ENCODE measurements around the gene TOMM40. TPM values are rescaled to one million over a fixed set of nuclear protein-coding genes. Genes with fewer than 3 reads are reported as not detected.

TOMM40 gene
- total and polyA plus RNA-seq, 9 of the 15 experiments (the other 6 are each of a cell fraction or from before 2014, with no cell fraction given), result 0.89 to 290 (median 160) TPM

DNA sequence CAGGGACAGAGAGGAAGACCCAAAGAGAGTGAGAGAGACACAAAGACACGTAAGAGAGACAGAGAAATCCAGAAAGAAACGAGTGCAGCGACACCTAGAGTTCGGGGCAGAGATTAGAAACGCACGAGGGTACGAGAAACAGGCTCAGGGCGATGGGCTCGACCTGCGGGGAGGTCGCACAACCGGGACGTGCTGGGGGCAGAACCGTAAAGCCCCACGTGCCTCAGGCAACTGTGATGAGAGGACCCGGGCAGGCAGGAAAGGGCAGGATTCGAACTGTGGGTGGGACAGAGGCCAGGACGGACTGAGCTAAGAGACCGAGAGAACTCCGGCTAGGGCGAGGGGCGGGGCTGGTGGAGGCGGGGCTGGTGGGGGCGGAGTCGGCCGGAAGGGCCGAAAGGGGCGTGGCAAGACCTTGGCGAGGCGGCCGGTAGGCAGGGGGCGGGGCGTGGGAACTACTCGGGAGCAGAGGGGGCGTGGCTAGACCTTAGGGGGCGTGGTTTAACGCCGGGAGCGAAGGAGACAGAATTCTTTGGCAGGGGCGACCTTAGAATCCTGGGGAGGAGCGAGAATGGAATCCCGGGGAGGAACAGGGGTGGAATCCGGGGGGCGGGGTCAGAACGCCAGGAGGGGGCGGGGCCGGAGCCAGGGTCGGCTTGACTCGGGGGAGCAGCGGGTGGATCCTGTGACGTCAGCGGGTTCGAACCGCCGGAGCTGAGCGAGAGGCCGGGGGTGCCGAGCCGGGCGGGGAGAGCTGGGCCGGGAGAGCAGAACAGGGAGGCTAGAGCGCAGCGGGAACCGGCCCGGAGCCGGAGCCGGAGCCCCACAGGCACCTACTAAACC lies 45.2 kb upstream of the TOMM40 start, which contains the start of gene NECTIN2 (continued):
- TF ChIP-seq CREM (IDR thresholded peaks at IDR 0.05; ENCODE audit: low read depth), result peak; percentile 91
- TF ChIP-seq, protein P1, sequence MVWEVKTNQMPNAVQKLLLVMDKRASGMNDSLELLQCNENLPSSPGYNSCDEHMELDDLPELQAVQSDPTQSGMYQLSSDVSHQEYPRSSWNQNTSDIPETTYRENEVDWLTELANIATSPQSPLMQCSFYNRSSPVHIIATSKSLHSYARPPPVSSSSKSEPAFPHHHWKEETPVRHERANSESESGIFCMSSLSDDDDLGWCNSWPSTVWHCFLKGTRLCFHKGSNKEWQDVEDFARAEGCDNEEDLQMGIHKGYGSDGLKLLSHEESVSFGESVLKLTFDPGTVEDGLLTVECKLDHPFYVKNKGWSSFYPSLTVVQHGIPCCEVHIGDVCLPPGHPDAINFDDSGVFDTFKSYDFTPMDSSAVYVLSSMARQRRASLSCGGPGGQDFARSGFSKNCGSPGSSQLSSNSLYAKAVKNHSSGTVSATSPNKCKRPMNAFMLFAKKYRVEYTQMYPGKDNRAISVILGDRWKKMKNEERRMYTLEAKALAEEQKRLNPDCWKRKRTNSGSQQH (CRISPR knock-in tag; IDR thresholded peaks at IDR 0.05), result peak; percentile 88
- TF ChIP-seq HDAC6 (IDR thresholded peaks at IDR 0.05; ENCODE audit: low read depth, low read length), result no peak
- TF ChIP-seq, protein P2, sequence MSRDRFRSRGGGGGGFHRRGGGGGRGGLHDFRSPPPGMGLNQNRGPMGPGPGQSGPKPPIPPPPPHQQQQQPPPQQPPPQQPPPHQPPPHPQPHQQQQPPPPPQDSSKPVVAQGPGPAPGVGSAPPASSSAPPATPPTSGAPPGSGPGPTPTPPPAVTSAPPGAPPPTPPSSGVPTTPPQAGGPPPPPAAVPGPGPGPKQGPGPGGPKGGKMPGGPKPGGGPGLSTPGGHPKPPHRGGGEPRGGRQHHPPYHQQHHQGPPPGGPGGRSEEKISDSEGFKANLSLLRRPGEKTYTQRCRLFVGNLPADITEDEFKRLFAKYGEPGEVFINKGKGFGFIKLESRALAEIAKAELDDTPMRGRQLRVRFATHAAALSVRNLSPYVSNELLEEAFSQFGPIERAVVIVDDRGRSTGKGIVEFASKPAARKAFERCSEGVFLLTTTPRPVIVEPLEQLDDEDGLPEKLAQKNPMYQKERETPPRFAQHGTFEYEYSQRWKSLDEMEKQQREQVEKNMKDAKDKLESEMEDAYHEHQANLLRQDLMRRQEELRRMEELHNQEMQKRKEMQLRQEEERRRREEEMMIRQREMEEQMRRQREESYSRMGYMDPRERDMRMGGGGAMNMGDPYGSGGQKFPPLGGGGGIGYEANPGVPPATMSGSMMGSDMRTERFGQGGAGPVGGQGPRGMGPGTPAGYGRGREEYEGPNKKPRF (IDR thresholded peaks at IDR 0.05; ENCODE audit: low read depth, low read length), result no peak
- TF ChIP-seq TARDBP (IDR thresholded peaks at IDR 0.05), result no peak
- peak; percentile 35 for TF ChIP-seq KDM5B (IDR thresholded peaks at IDR 0.05; ENCODE audit: insufficient replicate concordance, low read depth, low read length)
- no peak for TF ChIP-seq ESRRB (CRISPR knock-in tag; IDR thresholded peaks at IDR 0.05; ENCODE audit: borderline replicate concordance)
- TF ChIP-seq, protein P3, sequence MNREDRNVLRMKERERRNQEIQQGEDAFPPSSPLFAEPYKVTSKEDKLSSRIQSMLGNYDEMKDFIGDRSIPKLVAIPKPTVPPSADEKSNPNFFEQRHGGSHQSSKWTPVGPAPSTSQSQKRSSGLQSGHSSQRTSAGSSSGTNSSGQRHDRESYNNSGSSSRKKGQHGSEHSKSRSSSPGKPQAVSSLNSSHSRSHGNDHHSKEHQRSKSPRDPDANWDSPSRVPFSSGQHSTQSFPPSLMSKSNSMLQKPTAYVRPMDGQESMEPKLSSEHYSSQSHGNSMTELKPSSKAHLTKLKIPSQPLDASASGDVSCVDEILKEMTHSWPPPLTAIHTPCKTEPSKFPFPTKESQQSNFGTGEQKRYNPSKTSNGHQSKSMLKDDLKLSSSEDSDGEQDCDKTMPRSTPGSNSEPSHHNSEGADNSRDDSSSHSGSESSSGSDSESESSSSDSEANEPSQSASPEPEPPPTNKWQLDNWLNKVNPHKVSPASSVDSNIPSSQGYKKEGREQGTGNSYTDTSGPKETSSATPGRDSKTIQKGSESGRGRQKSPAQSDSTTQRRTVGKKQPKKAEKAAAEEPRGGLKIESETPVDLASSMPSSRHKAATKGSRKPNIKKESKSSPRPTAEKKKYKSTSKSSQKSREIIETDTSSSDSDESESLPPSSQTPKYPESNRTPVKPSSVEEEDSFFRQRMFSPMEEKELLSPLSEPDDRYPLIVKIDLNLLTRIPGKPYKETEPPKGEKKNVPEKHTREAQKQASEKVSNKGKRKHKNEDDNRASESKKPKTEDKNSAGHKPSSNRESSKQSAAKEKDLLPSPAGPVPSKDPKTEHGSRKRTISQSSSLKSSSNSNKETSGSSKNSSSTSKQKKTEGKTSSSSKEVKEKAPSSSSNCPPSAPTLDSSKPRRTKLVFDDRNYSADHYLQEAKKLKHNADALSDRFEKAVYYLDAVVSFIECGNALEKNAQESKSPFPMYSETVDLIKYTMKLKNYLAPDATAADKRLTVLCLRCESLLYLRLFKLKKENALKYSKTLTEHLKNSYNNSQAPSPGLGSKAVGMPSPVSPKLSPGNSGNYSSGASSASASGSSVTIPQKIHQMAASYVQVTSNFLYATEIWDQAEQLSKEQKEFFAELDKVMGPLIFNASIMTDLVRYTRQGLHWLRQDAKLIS (CRISPR knock-in tag; IDR thresholded peaks at IDR 0.05), result no peak
- TF ChIP-seq ZFP1 (CRISPR knock-in tag; IDR thresholded peaks at IDR 0.05), result 0 out of 2 replicates have a peak, but pooled peaks have one; percentile 40
- 0 out of 2 replicates have a peak, but pooled peaks have one; percentile 25 for TF ChIP-seq SMARCA4 (IDR thresholded peaks at IDR 0.05)
- 0 out of 2 replicates have a peak, but pooled peaks have one; percentile 19 for TF ChIP-seq KDM2B (CRISPR knock-in tag; IDR thresholded peaks at IDR 0.05)
- TF ChIP-seq ZNF124 (CRISPR knock-in tag; IDR thresholded peaks at IDR 0.05), result no peak
- TF ChIP-seq, protein P4, sequence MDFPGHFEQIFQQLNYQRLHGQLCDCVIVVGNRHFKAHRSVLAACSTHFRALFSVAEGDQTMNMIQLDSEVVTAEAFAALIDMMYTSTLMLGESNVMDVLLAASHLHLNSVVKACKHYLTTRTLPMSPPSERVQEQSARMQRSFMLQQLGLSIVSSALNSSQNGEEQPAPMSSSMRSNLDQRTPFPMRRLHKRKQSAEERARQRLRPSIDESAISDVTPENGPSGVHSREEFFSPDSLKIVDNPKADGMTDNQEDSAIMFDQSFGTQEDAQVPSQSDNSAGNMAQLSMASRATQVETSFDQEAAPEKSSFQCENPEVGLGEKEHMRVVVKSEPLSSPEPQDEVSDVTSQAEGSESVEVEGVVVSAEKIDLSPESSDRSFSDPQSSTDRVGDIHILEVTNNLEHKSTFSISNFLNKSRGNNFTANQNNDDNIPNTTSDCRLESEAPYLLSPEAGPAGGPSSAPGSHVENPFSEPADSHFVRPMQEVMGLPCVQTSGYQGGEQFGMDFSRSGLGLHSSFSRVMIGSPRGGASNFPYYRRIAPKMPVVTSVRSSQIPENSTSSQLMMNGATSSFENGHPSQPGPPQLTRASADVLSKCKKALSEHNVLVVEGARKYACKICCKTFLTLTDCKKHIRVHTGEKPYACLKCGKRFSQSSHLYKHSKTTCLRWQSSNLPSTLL (IDR thresholded peaks at IDR 0.05), result no peak
- no peak for TF ChIP-seq ZEB2 (IDR thresholded peaks at IDR 0.05)
- TF ChIP-seq ZNF263 (CRISPR knock-in tag; IDR thresholded peaks at IDR 0.05; ENCODE audit: borderline replicate concordance), result peak; percentile 55; the same call in 1 of the 2 replicates
- no peak for TF ChIP-seq YBX1 (IDR thresholded peaks at IDR 0.05)

Measured in K562 (cell line).